AG04450 (cell line): ENCODE results near the gene TBKBP1. TPM values are rescaled to one million over a fixed set of nuclear protein-coding genes. Genes with fewer than 3 reads are reported as not detected.

Experiments used
- CTCF ChIA-PET: fragments of 300-600, 350-600 bp; formaldehyde crosslinking; extraction: SDS; loops from one replicate; lab custom pipeline; 2022; ENCODE audit warnings: antibody characterized with exemption, inconsistent platforms; lab: Charles Lee
- POLR2A ChIA-PET: fragments of 350-600 bp; formaldehyde crosslinking; extraction: SDS; loops from one replicate; lab custom pipeline; 2021; ENCODE audit warnings: antibody characterized with exemption, inconsistent platforms; lab: Yijun Ruan, JAX
- DNase-seq: peaks from one replicate; pipeline ENCODE4 v3.0.0-alpha.2; 2011; ENCODE audit warnings: low read depth, low spot score
- H3K27ac ChIP-seq: one replicate; pipeline ENCODE4 v1.5.1; 2012; ENCODE audit warnings: low read depth, low read length, control low read depth
- H3K27me3 ChIP-seq: one replicate; pipeline ENCODE4 v1.6.0; 2012; ENCODE audit warnings: low read length; ENCODE audit not compliant: control insufficient read depth, insufficient read depth
- H3K4me3 ChIP-seq: 2 replicates; pipeline ENCODE4 v1.5.1; 2011; ENCODE audit warnings: mild to moderate bottlenecking, low read depth, low read length, control low read depth
- H3K9me3 ChIP-seq: 2 replicates; pipeline ENCODE4 v1.5.1; 2012; ENCODE audit warnings: low read length; ENCODE audit not compliant: control insufficient read depth, insufficient read depth
- CTCF ChIP-seq: IDR thresholded peaks from 2 replicates; pipeline ENCODE4 v1.5.1; 2011; ENCODE audit warnings: low read depth, low read length, control low read depth, inconsistent platforms
- polyA plus RNA-seq: library from polyadenylated mRNA; depleted of rRNA; stranded (reverse); fragments of >200 nt; gene quantifications from 2 replicates; pipeline ENCODE4 v1.2.3, GENCODE V29; 2011

The TBKBP1 gene
- polyA plus RNA-seq, 1 experiment, result 4.8 TPM

DNA sequence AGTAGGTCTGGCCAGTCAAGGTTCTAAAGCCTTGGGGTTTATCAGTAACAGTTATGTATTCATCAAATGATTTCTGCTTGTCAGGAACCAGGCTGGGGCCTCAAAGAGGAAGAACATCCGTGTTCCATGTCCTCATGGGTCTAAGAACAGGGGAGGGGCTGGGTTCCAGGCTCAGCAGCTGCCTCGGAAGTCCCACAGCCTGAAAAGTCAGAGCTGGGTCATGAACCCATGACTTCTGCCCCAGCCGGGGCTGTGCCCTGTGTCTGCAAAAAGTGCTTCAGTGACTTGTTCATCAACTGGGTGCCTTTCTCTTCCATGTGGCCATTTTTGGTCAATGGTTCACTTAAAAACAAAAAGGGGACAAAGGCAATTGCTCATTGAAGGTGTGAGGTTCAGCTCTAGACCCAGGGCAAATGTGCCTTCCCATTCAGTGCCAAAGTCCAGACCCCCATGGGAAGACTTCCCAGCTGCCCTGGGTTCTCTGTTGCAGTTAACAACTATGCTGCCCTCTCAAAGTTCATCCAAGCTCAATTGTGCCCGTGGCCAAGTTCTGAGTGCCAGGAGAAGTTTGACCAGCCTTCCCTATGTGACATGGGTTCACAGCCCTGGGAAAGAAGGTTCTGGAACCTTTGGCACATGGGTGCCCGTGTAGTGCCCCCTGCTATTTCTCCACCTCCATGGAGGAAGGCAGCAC, 18.5 kb downstream of the TBKBP1 start:
- CTCF ChIA-PET, result no interaction called here
- no peak for TF ChIP-seq CTCF
- no peaks in the 10 kb centered on the region; the same call in 1 of the 2 replicates for H3K9me3 ChIP-seq
- POLR2A ChIA-PET, result no interaction called here
- no peak overlapping the region for H3K27ac ChIP-seq
- DNase-seq, result no peak
- H3K4me3 ChIP-seq, result no peak overlapping the region
- H3K27me3 ChIP-seq, result peaks cover 59% of the 10 kb centered on the region

- Histone ChIP-seq H3K27me3 (peaks cover 68% of the 10 kb centered on the region), H3K27ac (no peak overlapping the region), H3K4me3 (no peak overlapping the region), H3K9me3 (no peaks in the 10 kb centered on the region; the same call in 1 of the 2 replicates)
- POLR2A ChIA-PET, result no interaction called here
- CTCF ChIA-PET, result no interaction called here
- no peak for TF ChIP-seq CTCF
- DNase-seq, result no peak
Observed at GRCh38 chr17:47713980-47714700, 20.2 kb downstream of the TBKBP1 start.

GRCh38 chr17:47714773-47715396, 20.9 kb downstream of the TBKBP1 start:
- CTCF ChIA-PET, result interaction anchor here (0.6 kb wide), 1 partner anchor 176 kb away, joined by 3 read pairs; no protein-coding TSS in a partner anchor
- POLR2A ChIA-PET, result no interaction called here
- no peaks in the 10 kb centered on the region; the same call in 1 of the 2 replicates for H3K9me3 ChIP-seq
- no peak for DNase-seq
- H3K27me3 ChIP-seq, result peaks cover 68% of the 10 kb centered on the region
- no peak for TF ChIP-seq CTCF
- no peak overlapping the region for H3K27ac ChIP-seq
- H3K4me3 ChIP-seq, result no peak overlapping the region

DNA sequence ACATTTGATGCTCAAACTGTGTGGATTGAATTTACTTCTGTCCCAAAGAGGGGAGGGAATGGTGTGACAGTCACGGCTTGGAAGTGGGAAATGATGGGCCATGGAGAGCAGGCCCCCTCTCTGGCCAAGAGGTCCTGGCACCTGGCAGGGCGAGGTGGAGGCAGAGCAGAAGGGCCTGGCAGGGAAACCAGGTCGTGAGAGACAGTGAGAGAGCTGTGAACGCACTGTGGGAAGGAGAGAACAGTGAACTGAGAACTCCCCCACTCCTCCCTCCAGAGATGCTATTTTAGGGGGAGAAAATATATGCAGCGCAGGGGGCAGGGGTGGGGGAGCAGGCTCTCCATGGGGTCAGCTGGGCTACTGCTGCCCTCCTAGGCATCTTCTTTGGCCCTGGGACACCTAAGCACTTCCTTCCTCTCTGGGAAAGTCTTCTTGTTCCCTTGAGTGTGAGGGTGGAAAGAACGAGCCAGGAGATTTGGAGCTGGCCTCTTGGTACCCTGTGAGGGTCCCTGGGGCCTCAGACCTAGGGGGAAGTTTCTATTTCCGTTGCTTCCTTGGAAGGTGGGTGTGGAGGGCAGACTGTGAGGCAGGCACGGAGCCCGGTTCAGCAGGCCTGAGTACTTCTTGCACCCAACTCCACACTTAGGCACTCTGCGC, 21.8 kb downstream of the TBKBP1 start:
- TF ChIP-seq CTCF, result no peak
- Histone ChIP-seq H3K4me3 (no peak overlapping the region), H3K27me3 (peaks cover 75% of the 10 kb centered on the region), H3K9me3 (no peaks in the 10 kb centered on the region; the same call in 1 of the 2 replicates), H3K27ac (no peak overlapping the region)
- ChIA-PET CTCF (interaction anchor here (0.6 kb wide), 1 partner anchor 175 kb away, joined by 3 read pairs; no protein-coding TSS in a partner anchor), POLR2A (no interaction called here)
- no peak for DNase-seq
